HFFc6 (cell line): ENCODE measurements around the gene KRT72. TPM values are rescaled to one million over a fixed set of nuclear protein-coding genes. Genes with fewer than 3 reads are reported as not detected.

Source experiments
- DNase-seq: peaks from one replicate; pipeline ENCODE4 v3.0.0-alpha.2; 2018
- H3K27ac Mint-ChIP-seq: 2 replicates; pipeline ENCODE4 v1.8.0; 2020; ENCODE audit warnings: mild to moderate bottlenecking, mixed read lengths
- H3K27me3 Mint-ChIP-seq: 2 replicates; pipeline ENCODE4 v1.8.0; 2021; ENCODE audit warnings: mild to moderate bottlenecking, moderate library complexity, mixed read lengths; ENCODE audit not compliant: insufficient read depth
- H3K36me3 Mint-ChIP-seq: 2 replicates; pipeline ENCODE4 v1.8.0; 2021; ENCODE audit warnings: low read depth, mixed read lengths
- H3K4me1 Mint-ChIP-seq: 2 replicates; pipeline ENCODE4 v1.8.0; 2020; ENCODE audit warnings: low read depth, mixed read lengths
- H3K4me3 Mint-ChIP-seq: 2 replicates; pipeline ENCODE4 v1.8.0; 2020; ENCODE audit warnings: mild to moderate bottlenecking, moderate library complexity, mixed read lengths
- H3K9me3 Mint-ChIP-seq: 2 replicates; pipeline ENCODE4 v1.8.0; 2020; ENCODE audit warnings: mild to moderate bottlenecking, mixed read lengths
- total RNA-seq, 6 experiments: library from RNA; stranded (reverse); fragmentation: NEBNext Ultra II Directional; extraction: Animal tissue kit (Norgen Biotek cat#: 25700); gene quantifications; 2 replicates in 1 of 6; 3 replicates in 5 of 6; pipeline ENCODE4 v1.2.3, GENCODE V29; 2021
- TF ChIP-seq, protein P1 (sequence below): fragments of 200-600 bp; sonication (generic); IDR thresholded peaks from 2 replicates; pipeline ENCODE4 v1.5.0; 2021; ENCODE audit warnings: antibody characterized with exemption, mild to moderate bottlenecking

Gene KRT72
- total RNA-seq, 6 experiments from 2014 or later = not detected

DNA sequence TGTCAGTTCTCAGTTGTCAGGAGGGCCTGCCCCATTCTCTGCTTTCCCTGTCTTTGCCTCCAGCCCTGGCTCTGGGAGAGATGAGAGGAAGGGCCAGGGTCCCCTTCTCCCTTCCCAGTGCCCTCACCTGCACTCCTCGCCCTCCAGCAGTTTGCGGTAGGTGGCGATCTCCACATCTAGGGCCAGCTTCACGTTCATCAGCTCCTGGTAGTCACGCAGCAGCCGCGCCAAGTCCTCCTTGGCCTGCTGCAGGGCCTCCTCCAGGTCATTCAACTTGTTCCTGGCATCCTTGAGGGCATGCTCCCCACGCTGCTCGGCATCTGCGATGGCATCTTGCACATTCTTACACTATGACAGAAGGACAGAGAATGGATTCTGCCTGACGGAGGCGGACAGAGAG lies 45.4 kb upstream of the KRT72 start:
- H3K27ac Mint-ChIP-seq = no peak overlapping the region
- H3K9me3 Mint-ChIP-seq = no peaks in the 10 kb centered on the region
- TF ChIP-seq, protein P1, sequence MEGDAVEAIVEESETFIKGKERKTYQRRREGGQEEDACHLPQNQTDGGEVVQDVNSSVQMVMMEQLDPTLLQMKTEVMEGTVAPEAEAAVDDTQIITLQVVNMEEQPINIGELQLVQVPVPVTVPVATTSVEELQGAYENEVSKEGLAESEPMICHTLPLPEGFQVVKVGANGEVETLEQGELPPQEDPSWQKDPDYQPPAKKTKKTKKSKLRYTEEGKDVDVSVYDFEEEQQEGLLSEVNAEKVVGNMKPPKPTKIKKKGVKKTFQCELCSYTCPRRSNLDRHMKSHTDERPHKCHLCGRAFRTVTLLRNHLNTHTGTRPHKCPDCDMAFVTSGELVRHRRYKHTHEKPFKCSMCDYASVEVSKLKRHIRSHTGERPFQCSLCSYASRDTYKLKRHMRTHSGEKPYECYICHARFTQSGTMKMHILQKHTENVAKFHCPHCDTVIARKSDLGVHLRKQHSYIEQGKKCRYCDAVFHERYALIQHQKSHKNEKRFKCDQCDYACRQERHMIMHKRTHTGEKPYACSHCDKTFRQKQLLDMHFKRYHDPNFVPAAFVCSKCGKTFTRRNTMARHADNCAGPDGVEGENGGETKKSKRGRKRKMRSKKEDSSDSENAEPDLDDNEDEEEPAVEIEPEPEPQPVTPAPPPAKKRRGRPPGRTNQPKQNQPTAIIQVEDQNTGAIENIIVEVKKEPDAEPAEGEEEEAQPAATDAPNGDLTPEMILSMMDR = no peak
- H3K27me3 Mint-ChIP-seq = peaks cover 55% of the 10 kb centered on the region
- DNase-seq = no peak
- no peaks in the 10 kb centered on the region for H3K4me1 Mint-ChIP-seq
- no peaks in the 10 kb centered on the region for H3K36me3 Mint-ChIP-seq
- no peak overlapping the region for H3K4me3 Mint-ChIP-seq

GRCh38 chr12:52645982-52646381 lies 44.7 kb upstream of the KRT72 start:
- Mint-ChIP-seq H3K27ac (no peak overlapping the region), H3K36me3 (no peaks in the 10 kb centered on the region), H3K4me1 (no peaks in the 10 kb centered on the region), H3K4me3 (no peak overlapping the region), H3K27me3 (peaks cover 57% of the 10 kb centered on the region), H3K9me3 (no peaks in the 10 kb centered on the region)
- DNase-seq = no peak
- TF ChIP-seq, protein P1 = no peak

DNA sequence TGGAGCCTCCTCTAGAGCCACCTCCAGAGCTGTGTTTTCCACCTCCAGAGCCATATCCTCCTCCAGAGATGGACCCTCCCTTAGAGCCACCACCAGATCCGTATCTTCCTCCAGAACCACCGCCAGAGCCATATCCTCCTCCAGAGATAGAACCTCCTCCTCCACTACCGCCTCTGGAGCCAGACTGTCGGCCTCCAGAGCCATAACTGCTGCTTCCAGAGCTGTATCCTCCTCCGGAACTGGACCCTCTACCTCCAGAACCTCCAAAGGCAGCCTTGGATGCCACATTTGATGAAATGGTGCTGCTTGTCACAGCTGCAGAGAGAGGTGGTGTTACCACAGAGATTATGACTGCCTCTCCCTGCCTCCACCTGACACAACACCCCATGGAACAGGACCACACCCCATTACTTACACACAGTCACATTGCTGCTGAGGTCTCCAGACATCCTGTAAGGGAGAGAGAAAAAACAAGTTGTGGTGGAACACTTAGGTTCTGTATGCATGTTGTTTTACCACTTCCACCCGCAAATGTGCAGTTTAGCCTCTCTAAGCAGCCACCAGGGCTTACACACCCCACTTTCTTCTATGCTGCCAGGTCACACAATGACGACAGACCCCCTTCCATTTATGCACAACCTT lies 44.0 kb upstream of the KRT72 start:
- DNase-seq = no peak
- H3K4me1 Mint-ChIP-seq = no peaks in the 10 kb centered on the region
- H3K9me3 Mint-ChIP-seq = no peaks in the 10 kb centered on the region
- H3K36me3 Mint-ChIP-seq = no peaks in the 10 kb centered on the region
- TF ChIP-seq, protein P1 = no peak
- H3K4me3 Mint-ChIP-seq = no peak overlapping the region
- no peak overlapping the region for H3K27ac Mint-ChIP-seq
- H3K27me3 Mint-ChIP-seq = peaks cover 54% of the 10 kb centered on the region

GRCh38 chr12:52644078-52644415 lies 42.8 kb upstream of the KRT72 start:
- TF ChIP-seq, protein P1 = no peak
- Mint-ChIP-seq H3K27ac (no peak overlapping the region), H3K4me1 (no peaks in the 10 kb centered on the region), H3K36me3 (no peaks in the 10 kb centered on the region), H3K4me3 (no peak overlapping the region), H3K27me3 (peaks cover 42% of the 10 kb centered on the region), H3K9me3 (no peaks in the 10 kb centered on the region)
- DNase-seq = no peak

GRCh38 chr12:52643233-52644077 lies 42.2 kb upstream of the KRT72 start:
- Mint-ChIP-seq H3K4me1 (no peaks in the 10 kb centered on the region), H3K4me3 (no peak overlapping the region), H3K36me3 (no peaks in the 10 kb centered on the region), H3K27me3 (peaks cover 41% of the 10 kb centered on the region), H3K9me3 (no peaks in the 10 kb centered on the region), H3K27ac (no peak overlapping the region)
- DNase-seq = no peak
- TF ChIP-seq, protein P1 = no peak
